BE2C (cell line): ENCODE results near the gene ENSA.
"Not testable (repeated sequence)": the region's sequence is repeated elsewhere in the genome, so short reads cannot be mapped to it uniquely, and the experiment has no call there.

Experiments
- DNase-seq: peaks from one replicate; pipeline ENCODE4 v3.0.0-alpha.2; 2020
- H3K27me3 ChIP-seq: fragments of 250-450 bp; sonication (Bioruptor Pico); 2 replicates; pipeline ENCODE4 v1.5.1; 2020; ENCODE audit warnings: mild to moderate bottlenecking
- H3K36me3 ChIP-seq: fragments of 250-450 bp; sonication (Bioruptor Pico); 2 replicates; pipeline ENCODE4 v1.5.1; 2020; ENCODE audit warnings: mild to moderate bottlenecking
- H3K4me1 ChIP-seq: fragments of 250-450 bp; sonication (Bioruptor Pico); 2 replicates; pipeline ENCODE4 v1.5.1; 2020
- H3K4me3 ChIP-seq: 2 replicates; pipeline ENCODE4 v1.5.1; 2011; ENCODE audit warnings: low read depth, low read length
- H3K9me3 ChIP-seq: fragments of 250-450 bp; sonication (Bioruptor Pico); 2 replicates; pipeline ENCODE4 v1.5.1; 2020
- CTCF ChIP-seq: IDR thresholded peaks from 2 replicates; pipeline ENCODE4 v1.5.1; 2012; ENCODE audit warnings: mild to moderate bottlenecking, low read depth, low read length

The ENSA gene

DNA sequence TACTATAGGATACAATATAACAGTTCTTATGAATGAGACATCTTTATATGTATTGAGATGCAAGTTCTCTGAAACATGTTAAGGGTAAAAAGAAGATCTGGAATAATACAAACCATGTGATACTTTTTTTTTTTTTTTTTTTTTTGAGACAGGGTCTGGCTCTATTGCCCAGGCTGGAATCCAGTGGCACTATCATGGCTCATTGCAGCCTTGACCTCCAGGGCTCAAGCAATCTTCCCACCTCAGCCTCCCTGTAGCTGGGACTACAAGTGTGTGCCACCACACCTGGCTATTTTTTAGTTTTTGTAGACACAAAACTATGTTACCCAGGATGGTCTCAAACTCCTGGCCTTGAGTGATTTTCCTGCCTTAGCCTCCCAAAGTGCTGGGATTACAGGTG, 27.9 kb downstream of the ENSA start:
- no peaks in the 10 kb centered on the region for H3K27me3 ChIP-seq
- no peaks in the 10 kb centered on the region; the same call in none of the 2 replicates for H3K4me1 ChIP-seq
- TF ChIP-seq CTCF, result no peak
- H3K9me3 ChIP-seq, result no peaks in the 10 kb centered on the region
- no peak overlapping the region for H3K4me3 ChIP-seq
- no peaks in the 10 kb centered on the region; the same call in 1 of the 2 replicates for H3K36me3 ChIP-seq
- no peak for DNase-seq

DNA sequence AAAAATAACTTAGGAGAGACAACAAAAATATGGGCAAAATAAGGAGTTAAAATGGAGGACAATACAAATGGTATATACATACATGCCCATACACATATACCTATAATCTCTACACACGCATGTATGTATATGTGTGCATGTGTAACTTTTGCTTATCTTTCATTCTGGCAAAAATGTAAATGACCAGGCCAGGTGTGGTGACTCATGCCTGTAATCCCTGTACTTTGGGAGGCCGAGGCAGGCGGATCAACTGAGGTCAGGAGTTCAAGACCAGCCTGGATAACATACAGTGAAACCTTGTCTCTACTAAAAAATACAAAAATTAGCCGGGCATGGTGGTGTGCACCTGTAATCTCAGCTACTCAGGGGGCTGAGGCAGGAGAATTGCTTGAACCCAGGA, 31.1 kb downstream of the ENSA start:
- DNase-seq, H3K27me3 ChIP-seq, H3K4me3 ChIP-seq, H3K4me1 ChIP-seq, H3K9me3 ChIP-seq, H3K36me3 ChIP-seq: not testable (repeated sequence)

DNA sequence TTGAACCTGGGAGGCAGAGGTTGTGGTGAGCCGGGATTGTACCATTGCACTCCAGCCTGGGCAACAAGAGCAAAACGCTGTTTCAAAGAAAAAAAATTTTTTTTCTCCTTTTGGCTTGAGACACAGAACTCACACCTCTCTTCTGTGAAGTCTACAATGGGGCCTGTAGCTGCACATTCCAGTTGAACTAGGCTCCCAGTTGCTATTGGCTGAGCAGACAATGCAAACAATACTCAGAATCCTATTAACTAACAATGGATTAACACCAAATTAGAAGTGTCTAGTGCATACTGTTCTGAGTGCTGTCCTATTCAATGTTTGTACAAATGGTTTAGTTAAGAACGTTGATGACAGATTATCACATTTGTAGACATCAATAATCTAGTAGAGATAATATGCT, 32.4 kb downstream of the ENSA start:
- TF ChIP-seq CTCF, result no peak
- Histone ChIP-seq H3K27me3 (no peaks in the 10 kb centered on the region), H3K36me3 (no peaks in the 10 kb centered on the region; the same call in 1 of the 2 replicates), H3K4me3 (no peak overlapping the region), H3K4me1 (no peaks in the 10 kb centered on the region), H3K9me3 (no peaks in the 10 kb centered on the region)
- no peak for DNase-seq

DNA sequence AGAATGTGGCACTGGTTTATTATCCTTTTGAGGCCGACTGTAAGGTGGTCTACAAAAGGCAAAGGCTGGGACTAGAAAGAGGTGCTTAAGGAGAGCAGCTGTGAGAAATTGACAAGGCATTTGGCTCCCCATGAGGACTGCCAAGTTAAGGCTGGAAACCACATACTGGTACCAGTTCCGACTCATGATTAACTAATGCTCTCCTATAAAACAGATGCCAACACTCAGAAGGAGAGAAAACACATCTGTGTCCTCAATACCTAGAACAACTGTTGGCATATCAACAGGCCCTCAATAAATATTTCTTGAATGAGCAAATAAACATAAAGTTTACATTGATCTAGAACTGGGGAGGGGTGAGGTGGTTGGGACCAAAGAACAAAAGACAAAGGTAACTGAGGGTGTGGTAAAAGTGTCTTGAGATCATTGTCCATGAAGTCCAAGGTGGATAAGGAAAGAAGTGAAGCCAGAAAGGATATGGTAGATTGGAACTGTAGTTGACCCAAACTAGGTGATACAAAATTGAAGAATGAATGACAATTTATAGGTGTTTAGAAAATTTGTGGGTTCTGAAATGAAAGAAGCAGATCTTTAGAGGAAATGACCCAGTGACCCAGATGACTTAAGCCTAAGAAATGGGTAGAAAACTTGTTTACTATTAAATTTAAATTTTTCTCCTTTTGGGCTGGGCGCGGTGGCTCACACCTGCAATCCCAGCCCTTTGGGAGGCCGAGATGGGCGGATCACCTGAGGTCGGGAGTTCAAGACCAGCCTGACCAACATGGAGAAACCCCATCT, 33.1 kb downstream of the ENSA start:
- Histone ChIP-seq H3K27me3 (no peaks in the 10 kb centered on the region), H3K9me3 (no peaks in the 10 kb centered on the region), H3K36me3 (no peaks in the 10 kb centered on the region; the same call in 1 of the 2 replicates), H3K4me3 (no peak overlapping the region), H3K4me1 (no peaks in the 10 kb centered on the region)
- DNase-seq, result no peak
- TF ChIP-seq CTCF, result no peak

GRCh38 chr1:150582371-150582770, 47.0 kb downstream of the ENSA start:
- Histone ChIP-seq H3K4me1 (no peaks in the 10 kb centered on the region), H3K4me3 (no peak overlapping the region), H3K36me3 (peaks cover 16% of the 10 kb centered on the region), H3K9me3 (0 out of 2 replicates have a peak, but pooled peaks cover 2% of the 10 kb centered on the region), H3K27me3 (no peaks in the 10 kb centered on the region)
- TF ChIP-seq CTCF, result no peak
- no peak for DNase-seq

- not testable (repeated sequence) for H3K9me3 ChIP-seq, H3K27me3 ChIP-seq, H3K4me1 ChIP-seq, H3K4me3 ChIP-seq, DNase-seq
- peaks cover 20% of the 10 kb centered on the region for H3K36me3 ChIP-seq
Observed at GRCh38 chr1:150581962-150582361, 47.5 kb downstream of the ENSA start.

GRCh38 chr1:150581437-150581836, 48.0 kb downstream of the ENSA start:
- H3K4me3 ChIP-seq, H3K9me3 ChIP-seq, H3K4me1 ChIP-seq, DNase-seq, H3K27me3 ChIP-seq: not testable (repeated sequence)
- H3K36me3 ChIP-seq, result peaks cover 26% of the 10 kb centered on the region

DNA sequence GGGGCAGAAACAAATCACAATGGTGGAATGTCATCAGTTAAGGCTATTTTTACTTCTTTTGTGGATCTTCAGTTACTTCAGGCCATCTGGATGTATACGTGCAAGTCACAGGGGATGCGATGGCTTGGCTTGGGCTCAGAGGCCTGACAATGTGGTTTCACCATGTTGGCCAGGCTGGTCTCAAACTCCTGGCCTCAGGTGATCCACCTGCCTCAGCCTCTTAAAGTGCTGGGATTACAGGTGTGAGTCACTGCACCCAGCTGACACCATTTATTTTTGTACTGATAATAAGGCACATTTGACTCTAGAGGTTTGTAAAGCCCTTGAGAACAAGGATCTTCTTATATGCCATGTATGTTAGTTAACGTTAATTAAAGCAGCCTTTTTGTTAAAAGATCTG, 48.4 kb downstream of the ENSA start:
- H3K4me1 ChIP-seq, H3K4me3 ChIP-seq, H3K9me3 ChIP-seq, H3K27me3 ChIP-seq, DNase-seq: not testable (repeated sequence)
- peaks cover 30% of the 10 kb centered on the region for H3K36me3 ChIP-seq
